ENCODE results near the gene DHDH.

The DHDH gene

GRCh38 chr19:48966541-48967345, 33.2 kb downstream of the DHDH start:
- peak; percentile 70 for DNase-seq (ENCODE audit: low spot score)

- peak; percentile 68 for DNase-seq (ENCODE audit: low spot score)
Measured at GRCh38 chr19:48967346-48968178, 34.1 kb downstream of the DHDH start.

- no peak for DNase-seq (ENCODE audit: low spot score)
Measured at GRCh38 chr19:48968179-48968661, 34.7 kb downstream of the DHDH start.

GRCh38 chr19:48968813-48969218, 35.3 kb downstream of the DHDH start:
- DNase-seq (ENCODE audit: low spot score) = no peak

- peak; percentile 95 for DNase-seq (ENCODE audit: low spot score)
Measured at GRCh38 chr19:48969276-48970138, 36.0 kb downstream of the DHDH start.

- DNase-seq (ENCODE audit: low spot score) = no peak
Measured at GRCh38 chr19:48970139-48970766, 36.8 kb downstream of the DHDH start.

- DNase-seq (ENCODE audit: low spot score) = no peak
Measured at GRCh38 chr19:48970923-48971395, 37.5 kb downstream of the DHDH start.

GRCh38 chr19:48975947-48976847, 42.7 kb downstream of the DHDH start:
- DNase-seq (ENCODE audit: low spot score) = peak; percentile 40

GRCh38 chr19:48977061-48977460, 43.6 kb downstream of the DHDH start:
- DNase-seq (ENCODE audit: low spot score) = no peak

- DNase-seq (ENCODE audit: low spot score) = no peak
Measured at GRCh38 chr19:48982280-48982679, 48.8 kb downstream of the DHDH start.

GRCh38 chr19:48985711-48986110, 52.2 kb downstream of the DHDH start:
- no peak for DNase-seq (ENCODE audit: low spot score)

GRCh38 chr19:48986211-48986610, 52.7 kb downstream of the DHDH start:
- DNase-seq (ENCODE audit: low spot score) = no peak

- no peak for DNase-seq (ENCODE audit: low spot score)
Measured at GRCh38 chr19:48987323-48987722, 53.8 kb downstream of the DHDH start.

- DNase-seq (ENCODE audit: low spot score) = no peak
Measured at GRCh38 chr19:48988286-48988685, 54.8 kb downstream of the DHDH start.

- no peak for DNase-seq (ENCODE audit: low spot score)
Measured at GRCh38 chr19:48988860-48989259, 55.4 kb downstream of the DHDH start.

GRCh38 chr19:48989701-48990291, 56.3 kb downstream of the DHDH start:
- DNase-seq (ENCODE audit: low spot score) = no peak

- DNase-seq (ENCODE audit: low spot score) = no peak
Measured at GRCh38 chr19:48990400-48990799, 56.9 kb downstream of the DHDH start.

GRCh38 chr19:48991011-48991609, 57.6 kb downstream of the DHDH start:
- DNase-seq (ENCODE audit: low spot score) = no peak

GRCh38 chr19:48991873-48992580, 58.5 kb downstream of the DHDH start:
- peak; percentile 89 for DNase-seq (ENCODE audit: low spot score)

Measured in RKO (cell line).